HCT116 (cell line): ENCODE data around the gene DNAJB8. TPM values are rescaled to one million over a fixed set of nuclear protein-coding genes. Genes with fewer than 3 reads are reported as not detected.

ENCODE experiments used
- ATAC-seq: fragments of 200-7000 bp; cut with Tn5 transposase; 2 replicates; pipeline ENCODE4 v1.9.1; 2020; ENCODE audit warnings: mild to moderate bottlenecking, moderate library complexity
- BruUV-seq: library from RNA; stranded (reverse); fragments of 400-500 nt; replicated peaks from 2 replicates; lab custom pipeline; 2021; lab: Mats Ljungman, UMichigan
- CTCF ChIA-PET: fragments of 300-600 bp; sonication (Branson Sonifier 250); formaldehyde crosslinking; loops from one replicate; lab custom pipeline; 2021; ENCODE audit warnings: antibody characterized with exemption; lab: Charles Lee
- POLR2A ChIA-PET: fragments of 300-600, 350-600 bp; sonication (Branson Sonifier 250); formaldehyde crosslinking; loops from one replicate; lab custom pipeline; 2021; ENCODE audit warnings: antibody characterized with exemption; lab: Charles Lee
- RAD21 ChIA-PET, 2 experiments: fragments of 300-600 bp; sonication (Branson Sonifier 250); formaldehyde crosslinking; loops; one replicate each; lab custom pipeline; 2023; ENCODE audit warnings: low total read pairs in 2 of 2; ENCODE audit not compliant: uncharacterized antibody in 2 of 2, unreplicated experiment in 2 of 2, low non-redundant PET in 1 of 2; lab: Charles Lee
- DNase-seq: peaks from one replicate; pipeline ENCODE4 v3.0.0-alpha.2; 2010; ENCODE audit warnings: low read depth, low spot score
- H2AFZ ChIP-seq: fragments of 200-600 bp; shearing (Covaris generic), sonication (generic); 2 replicates; pipeline ENCODE4 v1.6.1; 2017; ENCODE audit warnings: low read depth, mixed run types, mixed read lengths, antibody characterized with exemption, low read length; ENCODE audit not compliant: poor library complexity, severe bottlenecking
- H3K27ac ChIP-seq: 2 replicates; pipeline ENCODE4 v1.5.1; 2012; ENCODE audit warnings: low read depth, low read length
- H3K27me3 ChIP-seq: fragments of 200-600 bp; sonication (generic); 2 replicates; pipeline ENCODE4 v1.6.1; 2016; ENCODE audit warnings: mixed run types, low read length, mixed read lengths; ENCODE audit not compliant: insufficient read depth
- H3K36me3 ChIP-seq, 2 experiments: fragments of 200-500 bp in 1 of 2; fragments of 200-600 bp in 1 of 2; sonication (Bioruptor generic) in 1 of 2; sonication (generic) in 1 of 2; 2 replicates each; pipeline versions ENCODE4 v1.5.1 to v1.6.1; 2014 to 2016; ENCODE audit warnings: low read length in 2 of 2, inconsistent platforms in 1 of 2, mixed read lengths in 1 of 2, mixed run types in 1 of 2; ENCODE audit not compliant: insufficient read depth in 2 of 2, control insufficient read depth in 1 of 2
- H3K4me1 ChIP-seq, 2 experiments: fragments of 200-600 bp in 1 of 2; sonication (generic) in 1 of 2; 2 replicates each; pipeline versions ENCODE4 v1.5.1 to v1.6.1; 2012 to 2017; ENCODE audit warnings: low read length in 2 of 2, inconsistent platforms in 1 of 2, mild to moderate bottlenecking in 1 of 2, mixed read lengths in 1 of 2, mixed run types in 1 of 2, moderate library complexity in 1 of 2; ENCODE audit not compliant: insufficient read depth in 2 of 2, control insufficient read depth in 1 of 2
- H3K4me2 ChIP-seq: fragments of 200-600 bp; sonication (generic); 2 replicates; pipeline ENCODE4 v1.6.1; 2017; ENCODE audit warnings: mixed run types, low read length, mixed read lengths
- H3K4me3 ChIP-seq, 2 experiments: fragments of 200-600 bp in 1 of 2; sonication (generic) in 1 of 2; replicated peaks in 1 of 2; 2 replicates each; pipeline ENCODE4 v1.5.1; 2011 to 2016; ENCODE audit warnings: low read length in 2 of 2, control low read depth in 1 of 2, low read depth in 1 of 2, mild to moderate bottlenecking in 1 of 2, mixed read lengths in 1 of 2, mixed run types in 1 of 2
- H3K79me2 ChIP-seq: fragments of 200-600 bp; sonication (generic); 2 replicates; pipeline ENCODE4 v1.6.1; 2017; ENCODE audit warnings: mild to moderate bottlenecking, mixed run types, low read length, moderate library complexity, mixed read lengths; ENCODE audit not compliant: insufficient read depth
- H3K9ac ChIP-seq: fragments of 200-600 bp; sonication (generic); 2 replicates; pipeline ENCODE4 v1.6.1; 2016; ENCODE audit warnings: low read length, mixed read lengths
- H3K9me2 ChIP-seq: fragments of 200-600 bp; sonication (generic), shearing (Covaris generic); 2 replicates; pipeline ENCODE4 v1.6.1; 2017; ENCODE audit warnings: mixed run types, mild to moderate bottlenecking, moderate library complexity; ENCODE audit not compliant: insufficient read depth
- H3K9me3 ChIP-seq, 2 experiments: fragments of 200-500 bp in 1 of 2; fragments of 200-600 bp in 1 of 2; sonication (Bioruptor generic) in 1 of 2; sonication (generic) in 1 of 2; 2 replicates each; pipeline ENCODE4 v1.6.1; 2014 to 2017; ENCODE audit warnings: low read length in 2 of 2, mixed read lengths in 2 of 2, inconsistent platforms in 1 of 2, low read depth in 1 of 2, mild to moderate bottlenecking in 1 of 2, mixed run types in 1 of 2, moderate library complexity in 1 of 2; ENCODE audit not compliant: control insufficient read depth in 1 of 2, insufficient read depth in 1 of 2
- H4K20me1 ChIP-seq: fragments of 200-600 bp; sonication (generic), shearing (Covaris generic); 2 replicates; pipeline ENCODE4 v1.6.1; 2017; ENCODE audit warnings: mixed run types, mild to moderate bottlenecking, moderate library complexity; ENCODE audit not compliant: insufficient read depth
- ATF3 ChIP-seq: IDR thresholded peaks from 2 replicates; pipeline ENCODE4 v1.6.1; 2012
- CBX3 ChIP-seq: IDR thresholded peaks from 2 replicates; pipeline ENCODE4 v1.6.1; 2012; ENCODE audit warnings: low read depth
- CEBPB ChIP-seq: IDR thresholded peaks from 2 replicates; pipeline ENCODE4 v1.6.1; 2012; ENCODE audit warnings: low read depth
- CTCF ChIP-seq, 3 experiments: fragments of 200-600 bp in 1 of 3; sonication (generic) in 1 of 3; IDR thresholded peaks in 2 of 3; conservative IDR thresholded peaks in 1 of 3; 2 replicates each; pipeline ENCODE4 v1.5.1; 2012 to 2017; ENCODE audit warnings: low read depth in 2 of 3, low read length in 2 of 3, antibody characterized with exemption in 1 of 3, borderline replicate concordance in 1 of 3, control low read depth in 1 of 3, mild to moderate bottlenecking in 1 of 3, mixed read lengths in 1 of 3, mixed run types in 1 of 3, moderate library complexity in 1 of 3; ENCODE audit not compliant: insufficient read depth in 1 of 3
- ELF1 ChIP-seq: IDR thresholded peaks from 2 replicates; pipeline ENCODE4 v1.6.1; 2012; ENCODE audit warnings: low read depth, borderline replicate concordance
- EZH2phosphoT487 ChIP-seq: fragments of 200-600 bp; IDR thresholded peaks from 2 replicates; pipeline ENCODE4 v1.6.1; 2018; ENCODE audit warnings: antibody characterized with exemption, borderline replicate concordance
- FOSL1 ChIP-seq: IDR thresholded peaks from 2 replicates; pipeline ENCODE4 v1.6.1; 2012; ENCODE audit warnings: low read depth
- POLR2A ChIP-seq: IDR thresholded peaks from 2 replicates; pipeline ENCODE4 v1.7.0; 2011; ENCODE audit warnings: borderline replicate concordance; ENCODE audit not compliant: insufficient read depth, insufficient read length; ENCODE audit errors: extremely low read depth
- RAD21 ChIP-seq: IDR thresholded peaks from 2 replicates; pipeline ENCODE4 v1.6.1; 2012; ENCODE audit warnings: low read depth, mild to moderate bottlenecking
- REST ChIP-seq: IDR thresholded peaks from 2 replicates; pipeline ENCODE4 v1.6.1; 2012; ENCODE audit warnings: low read depth
- YY1 ChIP-seq: IDR thresholded peaks from 2 replicates; pipeline ENCODE4 v1.6.1; 2011; ENCODE audit warnings: low read length, low read depth, moderate library complexity, mild to moderate bottlenecking; ENCODE audit not compliant: insufficient replicate concordance; ENCODE audit errors: extremely low read depth
- ZFX ChIP-seq: fragments of 450-650 bp; IDR thresholded peaks from 2 replicates; pipeline ENCODE4 v1.6.1; 2017
- intact Hi-C: fragments of 100-400 bp; cut with micrococcal nuclease; formaldehyde crosslinking; loops from 2 replicates; pipeline ENCODE4 v1.10.0; 2022
- total RNA-seq: library from RNA; stranded (reverse); gene quantifications from one replicate; pipeline ENCODE4 v1.2.1, GENCODE V29; 2021; ENCODE audit not compliant: unreplicated experiment

DNAJB8 gene
- total RNA-seq, 1 experiment from 2014 or later, result not detected

GRCh38 chr3:128482666-128483656 lies 16.3 kb upstream of the DNAJB8 start:
- no TSS peak for BruUV-seq
- ChIA-PET RAD21 (interaction anchor here in 1 of 2 experiments (0.6 kb wide), 1 partner anchor 164 kb away, joined by 4 read pairs; no protein-coding TSS in a partner anchor), CTCF (no interaction called here), POLR2A (no interaction called here)
- no peak for ATAC-seq
- Histone ChIP-seq H3K4me3 (no peak overlapping the region), H4K20me1 (no peaks in the 10 kb centered on the region), H3K36me3 (peaks cover 0 to 16% of the 10 kb centered on the region in 2 experiments; a peak in 2 of 4 replicates), H3K79me2 (peaks cover 14% of the 10 kb centered on the region; the same call in 1 of the 2 replicates), H3K27ac (no peak overlapping the region), H3K9me3 (no peaks in the 10 kb centered on the region), H3K9ac (no peak overlapping the region), H3K27me3 (no peaks in the 10 kb centered on the region), H3K4me1 (peaks cover 3 to 9% of the 10 kb centered on the region in 2 experiments; a peak in 2 of 4 replicates), H3K9me2 (no peaks in the 10 kb centered on the region), H3K4me2 (no peak overlapping the region), H2AFZ (no peak overlapping the region)
- intact Hi-C loops, result no loop called here
- TF ChIP-seq POLR2A (no peak), ELF1 (no peak), ZFX (no peak)
- DNase-seq, result no peak

- Histone ChIP-seq H3K9me3 (no peaks in the 10 kb centered on the region), H3K4me3 (no peak overlapping the region), H3K9ac (no peak overlapping the region), H4K20me1 (no peaks in the 10 kb centered on the region), H3K4me2 (no peak overlapping the region), H3K79me2 (peaks cover 9% of the 10 kb centered on the region; the same call in 1 of the 2 replicates), H3K27ac (no peak overlapping the region), H3K4me1 (peaks cover 3 to 8% of the 10 kb centered on the region in 2 experiments; a peak in 2 of 4 replicates), H3K27me3 (no peaks in the 10 kb centered on the region), H3K9me2 (no peaks in the 10 kb centered on the region), H3K36me3 (peaks cover 0 to 16% of the 10 kb centered on the region in 2 experiments; a peak in 2 of 4 replicates), H2AFZ (no peak overlapping the region)
- ChIA-PET CTCF (no interaction called here), POLR2A (no interaction called here), RAD21 (no interaction called here)
- no peak for ATAC-seq
- no TSS peak for BruUV-seq
- intact Hi-C loops, result no loop called here
- DNase-seq, result no peak
- TF ChIP-seq CTCF (IDR thresholded peaks at IDR 0.05 in 2 of 3, conservative IDR thresholded peaks at IDR 0.05 in 1 of 3; ENCODE audit: borderline replicate concordance in 1 of 3, insufficient read depth in 1 of 3, low read depth in 2 of 3, low read length in 2 of 3) (no peak), FOSL1 (no peak), ATF3 (no peak), RAD21 (no peak), CEBPB (no peak), YY1 (no peak), ELF1 (no peak), CBX3 (no peak), EZH2phosphoT487 (no peak), REST (no peak)
Measured at GRCh38 chr3:128482175-128482574, 15.5 kb upstream of the DNAJB8 start.
